ENCODE measurements around the gene PKD2L1.
"Not testable (repeated sequence)": the region's sequence is repeated elsewhere in the genome, so short reads cannot be mapped to it uniquely, and the experiment has no call there.

Gene PKD2L1

DNA sequence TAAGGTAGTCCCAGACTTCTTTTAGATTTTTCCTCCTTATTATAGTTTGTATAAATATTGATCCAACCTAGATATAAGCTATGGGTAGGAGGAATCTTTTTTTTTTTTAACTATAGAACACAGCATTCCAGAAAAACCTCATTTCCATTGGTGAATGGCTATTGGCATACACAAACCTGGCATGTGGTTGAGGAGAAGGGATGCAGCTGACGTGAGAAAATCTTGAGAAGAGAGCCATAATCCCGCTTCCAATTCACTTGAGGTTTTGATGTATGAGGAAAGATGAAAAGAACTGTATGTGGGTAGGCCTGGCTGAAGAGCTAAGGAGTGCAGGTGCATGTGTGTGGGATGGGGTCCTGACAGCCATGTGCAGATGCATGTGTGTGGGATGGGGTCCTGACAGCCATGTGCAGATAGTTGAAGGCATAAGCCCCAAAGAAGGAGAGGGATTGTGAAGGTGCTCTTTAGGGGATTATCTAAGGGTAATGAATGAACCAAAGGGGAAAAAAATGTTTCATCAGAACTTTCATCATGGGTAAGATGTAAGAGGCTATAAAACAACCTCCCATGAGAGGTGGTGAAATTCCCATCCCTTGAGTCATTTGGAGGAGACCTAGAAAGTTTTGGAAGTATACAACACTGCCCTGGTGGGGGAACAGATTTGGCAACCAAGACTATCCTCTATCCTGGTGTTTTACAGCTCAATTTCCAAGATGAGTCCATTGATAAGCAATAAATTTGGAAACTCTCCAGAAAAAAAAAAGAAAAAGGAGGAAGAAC is 3.8 kb upstream of the PKD2L1 start:
- no peak for DNase-seq (ENCODE audit: low read depth)

DNA sequence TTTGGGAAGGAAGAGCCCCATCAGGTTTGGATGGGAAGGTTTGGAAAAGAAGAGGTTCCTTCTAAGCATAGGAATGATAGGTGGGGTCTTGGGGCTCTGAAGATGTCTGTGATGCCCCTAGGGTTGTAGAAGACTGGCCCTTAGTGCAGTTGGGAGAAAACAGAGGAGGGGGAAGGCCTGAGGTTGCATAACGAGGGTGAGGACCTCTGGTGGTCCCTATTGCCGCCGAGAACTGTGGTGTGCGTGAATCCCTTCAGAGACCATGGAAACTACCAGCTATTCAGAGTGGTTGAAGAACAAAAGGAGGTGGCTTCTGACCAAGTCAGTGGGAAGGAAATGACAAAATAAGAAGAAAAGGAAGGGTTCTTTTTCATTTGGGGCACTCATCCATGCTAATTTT is 3.1 kb upstream of the PKD2L1 start:
- DNase-seq (ENCODE audit: low read depth), result no peak

DNA sequence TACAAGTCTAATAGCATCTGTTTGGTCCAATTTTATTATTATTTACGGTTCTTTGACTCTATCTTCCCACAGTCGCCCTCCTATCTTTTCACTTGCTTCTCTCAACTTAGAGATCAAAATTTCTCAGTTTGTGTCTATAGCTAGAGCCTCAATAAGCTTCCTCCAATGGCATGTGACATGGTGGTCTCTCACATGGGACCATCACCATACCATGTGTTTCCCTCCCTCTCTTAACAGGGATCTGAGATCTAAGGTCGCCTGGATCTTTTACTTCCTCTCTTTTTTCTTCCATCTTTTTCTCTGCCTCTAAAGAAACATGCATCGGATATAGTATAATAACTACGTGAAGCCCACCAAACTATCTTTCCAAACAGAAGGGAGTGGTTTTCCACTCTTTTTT is 1.8 kb downstream of the PKD2L1 start:
- no peak for DNase-seq (ENCODE audit: low read depth)

DNA sequence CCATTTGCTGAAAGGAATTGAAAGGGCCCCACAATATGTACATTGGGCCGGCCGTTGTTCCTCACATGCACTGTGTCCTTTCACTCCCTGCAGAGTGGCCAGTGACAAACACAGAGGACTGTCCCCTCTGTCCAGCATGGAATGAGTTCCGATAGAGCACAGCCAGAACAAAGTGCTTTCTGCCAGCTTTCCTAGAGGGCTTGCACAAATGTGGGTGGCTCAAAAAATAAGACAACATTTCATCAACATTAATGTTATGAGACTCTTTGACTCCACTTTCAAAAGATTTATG is 2.4 kb downstream of the PKD2L1 start:
- no peak for DNase-seq (ENCODE audit: low read depth)

DNA sequence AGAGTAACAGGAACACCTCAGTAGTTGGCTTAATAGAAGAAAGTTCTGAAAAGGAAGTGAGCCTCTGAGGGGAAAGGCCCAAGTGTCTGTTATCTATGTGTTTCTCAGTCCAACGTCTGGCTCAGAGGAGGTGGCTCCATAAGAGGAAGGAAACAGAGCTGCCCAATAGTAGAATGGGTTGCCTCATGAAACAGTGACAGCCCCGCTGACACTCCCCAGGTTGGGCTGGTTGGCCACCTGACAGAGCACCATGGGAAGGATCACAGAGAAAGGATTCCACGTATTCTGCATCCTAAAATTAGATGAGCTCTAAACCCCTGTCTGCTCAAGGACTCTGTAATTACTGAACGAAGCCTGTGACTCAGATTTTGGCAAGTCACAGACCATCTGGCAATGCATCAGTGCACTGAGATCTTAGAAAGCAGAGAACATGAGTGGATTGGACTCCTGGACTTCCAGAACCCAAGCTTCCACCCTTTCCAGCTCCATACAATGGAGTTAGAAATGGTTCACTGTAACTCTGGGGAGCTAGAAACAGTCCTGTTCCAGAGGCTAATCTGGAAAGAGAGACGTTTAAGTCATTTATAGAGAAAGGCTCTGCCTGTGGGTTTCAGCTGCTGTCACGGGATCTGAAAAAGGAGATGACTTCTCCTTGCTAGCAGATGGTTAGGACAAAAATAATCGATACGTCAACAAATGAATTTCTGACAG is 2.9 kb downstream of the PKD2L1 start:
- no peak for DNase-seq (ENCODE audit: low read depth)

DNA sequence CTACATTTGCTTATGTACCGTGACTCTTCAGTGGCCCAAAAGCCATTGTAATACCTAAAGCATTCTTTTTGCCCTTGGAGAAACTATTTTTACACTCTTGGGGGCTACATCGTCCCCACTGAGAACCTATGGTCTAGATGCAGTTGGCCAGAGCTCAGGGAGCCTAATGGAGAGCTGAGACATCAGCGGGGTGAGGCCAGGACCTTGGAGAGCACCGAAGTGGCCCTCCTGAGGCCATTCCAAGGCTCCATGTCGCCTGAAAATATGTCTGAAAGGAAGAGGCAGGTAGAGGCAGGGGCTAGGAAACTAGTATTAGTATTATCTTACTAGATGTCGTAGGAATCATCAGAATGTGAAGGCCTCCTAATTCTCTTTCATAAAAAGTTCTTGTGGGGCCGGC is 4.9 kb downstream of the PKD2L1 start:
- no peak for DNase-seq (ENCODE audit: low read depth)

DNA sequence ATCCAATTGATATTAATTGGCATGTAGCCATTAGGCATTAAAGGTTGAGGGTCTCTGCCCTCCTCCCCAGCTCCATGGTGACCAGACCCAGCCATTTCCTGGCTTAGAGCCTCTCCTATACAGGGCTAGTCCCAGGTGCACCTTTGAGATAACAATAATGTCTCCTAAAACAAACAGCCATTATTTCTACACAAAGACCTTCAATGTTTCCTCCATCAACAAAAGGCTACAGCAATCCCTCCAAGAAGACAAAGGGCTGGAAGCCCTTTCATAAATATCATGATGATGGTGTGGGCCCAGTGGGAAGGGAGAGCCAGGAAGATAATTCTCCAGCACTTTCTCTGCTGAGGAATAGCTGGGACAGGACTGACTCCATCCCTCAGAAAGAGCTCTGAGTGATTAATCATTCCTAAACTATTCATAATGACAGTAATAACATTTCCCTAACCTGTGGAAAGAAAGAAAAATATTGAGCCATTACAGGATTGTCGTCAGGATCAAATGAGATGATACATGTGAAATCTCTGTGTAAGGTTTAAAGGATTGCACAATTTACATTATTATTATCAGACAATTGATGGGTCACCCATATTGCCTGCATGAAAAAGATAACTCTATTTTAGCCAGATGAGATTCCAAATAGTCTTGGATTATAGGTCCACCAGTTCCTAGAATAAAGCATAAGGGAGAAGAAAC is 10.2 kb downstream of the PKD2L1 start:
- DNase-seq (ENCODE audit: low read depth), result no peak

DNA sequence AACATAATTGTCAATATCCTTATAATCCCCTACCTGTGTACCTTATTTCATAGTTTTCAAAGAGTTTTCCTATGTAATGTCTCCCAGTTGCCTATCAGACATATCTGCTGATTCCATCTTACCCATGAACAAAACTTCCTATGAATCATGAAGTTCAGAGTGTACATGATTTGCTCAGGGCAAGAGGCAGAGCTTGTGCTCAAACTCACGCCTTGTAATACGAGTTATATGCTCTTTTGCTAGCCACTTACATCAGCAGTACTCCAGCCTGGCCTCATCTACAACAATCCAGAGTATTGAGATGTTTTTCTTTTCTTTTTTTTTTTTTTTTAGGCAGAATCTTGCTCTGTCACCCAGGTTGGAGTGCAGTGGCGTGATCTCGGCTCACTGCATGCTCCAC is 11.8 kb downstream of the PKD2L1 start:
- DNase-seq (ENCODE audit: low read depth), result no peak

DNA sequence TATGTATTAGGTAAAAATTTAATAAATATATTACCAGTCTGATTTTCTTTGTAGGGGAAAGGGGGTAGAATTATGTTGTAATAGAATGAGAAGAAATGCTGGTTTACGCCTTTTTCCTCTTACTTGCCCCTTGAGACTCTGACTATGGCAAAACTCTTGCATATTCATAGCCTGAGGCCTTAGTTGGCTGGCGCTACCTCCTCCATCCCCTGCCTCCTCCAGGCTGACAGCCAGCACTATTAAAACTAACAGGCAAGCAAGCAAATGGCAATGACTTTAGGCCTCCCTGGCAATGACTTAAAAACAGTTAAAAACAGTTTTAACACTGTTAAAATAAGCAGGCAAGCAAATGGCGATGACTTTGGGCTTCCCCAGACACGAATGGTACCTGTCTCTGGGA is 14.4 kb downstream of the PKD2L1 start:
- no peak for DNase-seq (ENCODE audit: low read depth)

DNA sequence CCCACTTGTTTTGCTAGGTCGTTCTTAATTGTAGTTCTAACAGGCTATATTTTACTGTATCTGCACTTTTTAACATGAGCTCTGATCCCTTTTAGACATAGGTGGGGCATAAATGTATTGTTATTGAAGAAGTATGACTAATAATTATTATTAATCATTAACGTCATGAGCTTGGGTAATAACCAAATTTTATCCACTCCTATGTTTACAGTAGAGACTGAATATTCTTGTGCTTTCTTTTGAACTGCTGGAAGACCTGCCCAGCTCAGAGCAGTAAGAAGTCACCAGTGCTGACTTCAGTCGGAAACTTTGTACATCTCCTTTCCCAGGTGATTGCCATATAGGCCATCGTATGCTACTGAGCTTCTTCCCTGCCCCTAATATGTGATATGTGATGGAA is 18.7 kb downstream of the PKD2L1 start:
- DNase-seq (ENCODE audit: low read depth), result no peak

DNA sequence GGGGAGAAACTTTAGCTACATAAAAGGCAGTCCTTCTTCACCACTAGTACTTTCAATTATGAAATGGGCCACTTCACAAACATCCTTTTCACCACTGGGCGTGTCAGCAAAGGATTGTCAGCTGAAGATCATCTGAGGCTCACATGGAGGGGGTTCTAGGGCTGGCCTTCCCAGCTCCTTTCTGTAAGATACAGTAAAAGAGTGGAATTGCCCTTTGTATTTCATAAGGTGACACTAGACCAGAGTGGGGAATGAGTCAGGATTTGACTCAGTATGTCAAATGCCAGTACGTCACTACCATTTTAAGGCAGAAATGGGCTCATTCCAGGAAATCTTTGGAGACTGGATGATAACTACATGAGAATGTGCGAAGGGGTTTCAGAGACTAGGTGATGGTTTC is 22.3 kb downstream of the PKD2L1 start:
- DNase-seq (ENCODE audit: low read depth), result no peak

DNA sequence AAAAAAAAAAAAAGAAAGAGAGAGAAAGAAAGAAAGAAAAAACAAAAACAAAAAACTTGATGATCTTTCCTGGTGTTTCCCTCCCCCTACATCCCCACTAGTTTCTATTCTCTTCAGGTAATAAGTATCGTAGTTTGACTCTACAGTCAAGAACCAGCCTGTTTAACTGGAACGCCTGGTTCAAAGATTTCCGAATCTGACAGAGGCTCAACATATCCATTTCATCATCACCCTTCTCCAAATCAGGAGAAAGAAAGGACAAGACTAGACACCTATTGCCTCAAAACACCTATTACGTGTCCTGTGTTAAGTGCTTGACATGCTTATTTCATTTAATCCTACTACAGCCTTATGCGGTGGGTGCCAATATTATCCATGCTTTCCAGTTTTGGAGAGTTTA is 23.2 kb downstream of the PKD2L1 start:
- DNase-seq (ENCODE audit: low read depth), result no peak

DNA sequence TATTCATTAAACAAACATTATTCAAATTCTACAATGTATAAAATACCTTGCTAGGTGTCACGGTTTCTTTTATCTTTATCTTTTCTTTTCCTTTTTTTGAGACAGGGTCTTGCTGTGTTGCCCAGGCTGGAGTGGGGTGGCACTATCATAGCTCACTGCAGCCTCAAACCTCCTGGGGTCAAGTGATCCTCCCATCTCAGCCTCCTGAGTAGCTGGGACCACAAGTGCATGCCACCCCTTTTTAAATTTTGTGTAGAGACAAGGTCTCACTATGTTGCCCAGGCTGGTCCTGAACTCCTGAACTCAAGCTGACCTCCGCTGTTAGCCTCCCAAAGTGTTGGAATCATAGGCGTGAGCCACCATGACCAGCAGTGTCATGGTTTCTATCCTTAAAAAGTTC is 25.6 kb downstream of the PKD2L1 start:
- DNase-seq (ENCODE audit: low read depth), result no peak

DNA sequence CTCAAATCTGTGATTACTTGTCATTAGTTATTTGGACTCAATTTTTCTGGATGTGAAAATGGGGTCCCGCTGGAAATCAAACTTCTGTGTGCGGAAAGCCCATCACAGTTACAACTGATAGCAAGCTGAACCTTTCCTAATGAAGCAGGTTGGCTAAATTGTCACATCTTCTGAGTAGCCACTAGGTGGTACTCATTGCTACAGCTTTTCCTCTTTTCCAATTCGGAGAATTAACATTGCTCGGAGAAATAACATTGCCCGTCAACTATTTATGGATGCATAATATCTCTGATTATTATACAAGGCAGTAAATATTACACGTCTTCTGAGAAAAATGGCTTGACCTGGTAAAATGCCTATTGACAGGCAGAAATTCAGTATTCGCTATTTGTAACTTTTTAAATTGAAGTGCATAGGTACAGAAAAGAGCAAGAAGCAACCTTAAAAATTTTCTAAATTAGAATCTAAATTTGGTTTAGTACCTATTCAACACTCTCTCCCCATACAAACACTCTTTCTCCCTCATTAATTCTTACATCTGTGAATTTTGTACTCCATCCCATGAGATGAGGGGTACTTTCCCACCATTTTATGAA is 26.2 kb downstream of the PKD2L1 start:
- no peak for DNase-seq (ENCODE audit: low read depth)

DNA sequence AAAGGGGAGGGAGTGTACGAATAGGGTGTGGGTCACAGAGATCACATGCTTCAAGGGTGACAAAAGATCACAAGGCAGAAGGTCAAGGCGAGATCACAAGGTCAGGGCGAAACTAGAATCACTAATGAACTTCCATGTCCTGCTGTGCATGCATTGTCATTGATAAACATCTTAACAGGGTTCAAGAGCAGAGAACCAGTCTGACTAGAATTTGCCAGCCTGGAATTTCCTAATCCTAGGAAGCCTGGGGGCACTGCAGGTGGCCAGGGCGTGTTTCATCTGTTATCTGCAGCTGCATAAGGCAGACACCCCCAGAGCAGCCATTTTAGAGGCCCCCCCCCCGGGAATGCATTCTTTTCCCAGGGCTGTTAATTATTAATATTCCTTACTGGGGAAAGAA is 28.9 kb downstream of the PKD2L1 start:
- DNase-seq (ENCODE audit: low read depth), result not testable (repeated sequence)

DNA sequence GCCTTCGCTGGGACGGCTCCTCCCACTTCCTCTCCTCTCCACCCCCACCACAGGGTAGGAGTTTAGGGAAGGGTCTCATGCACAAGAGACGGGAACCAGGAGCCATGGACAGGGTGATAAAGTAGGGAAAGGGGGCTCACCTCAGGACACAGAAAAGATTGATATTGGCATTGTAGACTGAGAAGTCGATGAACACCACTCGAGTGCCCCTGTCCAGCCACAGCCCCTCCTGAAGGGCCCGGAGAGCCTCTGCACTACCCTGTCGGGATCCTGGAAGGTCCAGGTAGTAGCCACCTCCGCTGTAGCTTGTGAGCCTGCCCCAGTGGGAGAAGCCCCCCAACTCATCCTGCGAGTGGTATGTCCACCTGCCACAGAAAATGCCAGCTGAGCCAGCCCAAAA is 32.8 kb downstream of the PKD2L1 start:
- DNase-seq (ENCODE audit: low read depth), result no peak

DNA sequence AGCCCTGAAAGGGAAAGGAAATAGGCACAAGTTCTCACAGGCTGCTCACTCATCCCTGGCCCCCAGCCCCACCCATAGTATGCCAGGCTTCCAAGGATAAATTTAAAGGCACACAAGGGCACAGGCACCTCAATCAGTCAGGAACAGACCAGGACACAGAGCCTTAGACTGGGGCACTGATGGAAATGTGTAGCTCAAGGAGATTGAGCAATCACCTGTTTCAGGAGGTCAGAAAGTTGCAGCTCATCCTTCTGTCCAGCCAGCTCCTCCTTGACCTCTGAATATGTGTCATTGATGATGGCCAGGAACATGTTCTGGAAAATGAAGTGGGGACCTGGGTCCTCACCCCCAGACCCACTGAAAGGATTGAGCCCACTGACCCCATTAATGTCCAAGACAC is 37.0 kb downstream of the PKD2L1 start:
- no peak for DNase-seq (ENCODE audit: low read depth)

DNA sequence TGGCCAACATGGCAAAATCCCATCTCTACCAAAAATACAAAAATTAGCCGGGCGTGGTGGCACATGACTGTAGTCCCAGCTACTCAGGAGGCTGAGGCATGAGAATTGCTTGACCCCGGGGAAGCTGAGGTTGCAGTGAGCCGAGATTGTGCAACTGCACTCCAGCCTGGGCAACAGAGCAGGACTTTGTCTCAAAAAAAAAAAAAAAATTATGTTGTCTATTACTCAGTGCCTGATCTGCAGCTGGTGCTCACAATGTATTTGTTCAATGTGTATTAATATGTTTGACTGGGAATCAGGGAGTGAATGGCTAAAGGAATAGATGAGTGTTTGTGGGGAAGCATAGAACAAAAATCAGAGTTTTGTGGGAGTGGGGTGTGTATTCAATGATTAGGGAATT is 37.7 kb downstream of the PKD2L1 start:
- DNase-seq (ENCODE audit: low read depth), result not testable (repeated sequence)

DNA sequence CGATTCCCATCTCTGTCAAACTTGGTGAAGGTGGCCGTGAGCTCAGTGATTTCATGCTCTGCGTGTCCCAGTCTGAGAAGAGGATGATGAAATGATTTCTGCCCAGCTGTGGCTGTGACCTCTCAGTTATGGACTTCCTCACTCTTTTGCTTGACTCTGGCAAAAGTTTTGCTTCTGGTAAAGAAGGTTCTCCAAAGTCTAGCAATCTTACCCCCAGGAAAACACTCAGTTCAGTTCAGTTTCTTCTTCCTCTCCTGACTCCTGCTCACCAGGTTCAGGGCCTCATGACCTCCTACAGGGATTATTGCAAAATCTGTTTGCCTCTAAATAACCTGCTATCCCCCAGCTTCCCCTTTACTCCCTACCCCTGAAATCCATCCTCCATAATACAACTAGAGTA is 38.7 kb downstream of the PKD2L1 start:
- no peak for DNase-seq (ENCODE audit: low read depth)

DNA sequence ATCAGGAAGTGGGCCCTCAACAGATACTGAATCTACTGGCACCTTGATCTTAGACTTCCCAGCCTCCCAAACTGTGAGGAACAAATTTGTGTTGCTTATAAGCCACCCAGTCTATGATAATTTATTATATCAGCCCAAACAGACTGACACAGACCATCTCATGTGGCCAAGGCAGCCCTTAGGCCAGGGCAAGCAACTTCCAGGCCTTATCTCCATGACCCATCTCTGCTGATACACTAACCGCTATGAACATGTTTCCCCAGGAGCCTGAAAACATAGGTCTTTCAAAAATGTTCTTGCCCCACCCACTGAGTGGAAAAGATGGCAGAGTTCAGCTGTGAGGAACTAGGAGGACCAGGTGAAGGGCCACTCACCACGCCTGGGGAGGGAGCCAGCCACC is 40.4 kb downstream of the PKD2L1 start:
- no peak for DNase-seq (ENCODE audit: low read depth)

DNA sequence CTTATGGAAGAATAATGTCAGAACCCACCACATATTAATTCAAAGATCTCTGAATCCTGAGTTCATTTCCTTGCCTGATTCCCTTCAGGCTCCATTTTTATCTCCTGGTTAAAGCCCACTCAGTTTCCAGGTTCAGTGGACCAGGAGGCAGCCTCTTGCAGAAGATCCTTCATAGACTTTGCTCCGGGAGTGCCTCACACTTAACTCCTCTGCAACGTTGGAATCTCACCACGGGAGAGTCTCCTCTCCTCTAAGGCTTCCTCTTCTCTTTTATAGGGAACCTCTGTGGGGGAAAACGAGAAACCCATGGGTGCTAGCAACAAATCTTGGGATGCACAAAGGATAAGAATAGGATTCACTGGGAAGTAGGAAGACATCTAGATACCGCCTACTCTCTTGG is 41.8 kb downstream of the PKD2L1 start:
- DNase-seq (ENCODE audit: low read depth), result no peak

DNA sequence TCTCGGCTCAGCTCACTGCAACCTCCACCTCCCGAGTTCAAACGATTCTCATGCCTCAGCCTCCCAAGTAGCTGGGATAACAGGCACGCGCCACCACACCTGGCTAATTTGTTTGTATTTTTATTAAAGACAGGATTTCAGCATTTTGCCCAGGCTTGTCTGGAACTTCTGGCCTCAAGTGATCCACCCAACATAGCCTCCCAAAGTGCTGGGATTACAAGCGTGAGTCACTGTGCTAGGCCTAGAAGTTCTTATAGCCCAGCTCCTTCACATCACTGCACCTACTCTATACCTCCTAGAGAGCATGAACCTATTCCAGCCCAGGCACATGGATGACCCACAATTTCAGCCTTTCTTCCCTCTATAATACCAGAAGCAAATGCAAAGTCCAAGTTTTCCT is 42.3 kb downstream of the PKD2L1 start:
- DNase-seq (ENCODE audit: low read depth), result no peak
